ENCODE results near the gene CTDSPL2.
"Not testable (repeated sequence)": the region's sequence is repeated elsewhere in the genome, so short reads cannot be mapped to it uniquely, and the experiment has no call there.

Gene CTDSPL2

GRCh38 chr15:44426975-44427755 lies at the start of gene CTDSPL2:
Gene CTDSPL2, plus strand, starts transcription at chr15:44427629. Its CDS starts 31,386 bp downstream, at chr15:44459015.
- DNase-seq (ENCODE audit: low spot score) = peak; percentile 99

GRCh38 chr15:44381236-44381635 lies 46.2 kb upstream of the CTDSPL2 start:
- peak; percentile 17 for DNase-seq (ENCODE audit: low spot score)

- DNase-seq (ENCODE audit: low spot score) = no peak
Measured at GRCh38 chr15:44385344-44385942, 42.0 kb upstream of the CTDSPL2 start.

GRCh38 chr15:44394062-44394461 lies 33.4 kb upstream of the CTDSPL2 start:
- no peak for DNase-seq (ENCODE audit: low spot score)

- DNase-seq (ENCODE audit: low spot score) = no peak
Measured at GRCh38 chr15:44394562-44394961, 32.9 kb upstream of the CTDSPL2 start.

- no peak for DNase-seq (ENCODE audit: low spot score)
Measured at GRCh38 chr15:44397869-44398268, 29.6 kb upstream of the CTDSPL2 start.

GRCh38 chr15:44414001-44414400 lies 13.4 kb upstream of the CTDSPL2 start:
- no peak for DNase-seq (ENCODE audit: low spot score)

- DNase-seq (ENCODE audit: low spot score) = no peak
Measured at GRCh38 chr15:44427756-44428724, 611 bp downstream of the CTDSPL2 start.

GRCh38 chr15:44435893-44436667 lies 8.7 kb downstream of the CTDSPL2 start:
- DNase-seq (ENCODE audit: low spot score) = no peak

- DNase-seq (ENCODE audit: low spot score) = no peak
Measured at GRCh38 chr15:44438402-44438801, 11.0 kb downstream of the CTDSPL2 start.

- no peak for DNase-seq (ENCODE audit: low spot score)
Measured at GRCh38 chr15:44441095-44441501, 13.7 kb downstream of the CTDSPL2 start.

- DNase-seq (ENCODE audit: low spot score) = no peak
Measured at GRCh38 chr15:44443515-44443914, 16.1 kb downstream of the CTDSPL2 start.

- DNase-seq (ENCODE audit: low spot score) = no peak
Measured at GRCh38 chr15:44447772-44448376, 20.4 kb downstream of the CTDSPL2 start.

GRCh38 chr15:44450172-44450571 lies 22.7 kb downstream of the CTDSPL2 start:
- no peak for DNase-seq (ENCODE audit: low spot score)

- not testable (repeated sequence) for DNase-seq (ENCODE audit: low spot score)
Measured at GRCh38 chr15:44453578-44454283, 26.3 kb downstream of the CTDSPL2 start.

GRCh38 chr15:44458429-44458828 lies 31.0 kb downstream of the CTDSPL2 start:
- no peak for DNase-seq (ENCODE audit: low spot score)

GRCh38 chr15:44468709-44469385 lies 41.4 kb downstream of the CTDSPL2 start:
- DNase-seq (ENCODE audit: low spot score) = no peak

- DNase-seq (ENCODE audit: low spot score) = no peak
Measured at GRCh38 chr15:44471885-44472455, 44.5 kb downstream of the CTDSPL2 start.

GRCh38 chr15:44479343-44479742 lies 51.9 kb downstream of the CTDSPL2 start:
- DNase-seq (ENCODE audit: low spot score) = no peak

- DNase-seq (ENCODE audit: low spot score) = no peak
Measured at GRCh38 chr15:44482090-44482489, 54.7 kb downstream of the CTDSPL2 start.

All from pons (tissue), 1 donor.